RCC 7860 (cell line): Measurements from ENCODE around the gene FBXO41.

Experiments
- DNase-seq: peaks from one replicate; pipeline ENCODE4 v3.0.0-alpha.2; 2015; ENCODE audit warnings: low spot score
- FAIRE-seq: peaks from 2 replicates; lab custom pipeline; 2012; peaks lifted over from hg19 to GRCh38; lab: Jason Lieb, UNC

FBXO41 gene

GRCh38 chr2:73217826-73218225 is 66.5 kb downstream of the FBXO41 start:
- DNase-seq, result no peak

GRCh38 chr2:73217160-73217559 is 67.1 kb downstream of the FBXO41 start:
- DNase-seq (no peak), FAIRE-seq (no peak)

More at GRCh38 chr2:73217826-73218225, 66.5 kb downstream of the FBXO41 start:
- no peak for FAIRE-seq

- FAIRE-seq, result no peak
- DNase-seq, result no peak
Measured at GRCh38 chr2:73215254-73215653, 69.0 kb downstream of the FBXO41 start.

- peak; percentile 65 for DNase-seq
- FAIRE-seq, result no peak
Measured at GRCh38 chr2:73214120-73215035, 69.9 kb downstream of the FBXO41 start, which contains the start of gene SMYD5. SMYD5 (plus strand) TSS chr2:73214245; CDS start chr2:73214267, 22 bp downstream.

GRCh38 chr2:73212448-73213176 is 71.7 kb downstream of the FBXO41 start:
- FAIRE-seq (no peak), DNase-seq (peak; percentile 49)

GRCh38 chr2:73212098-73212447 is 72.2 kb downstream of the FBXO41 start:
- no peak for DNase-seq
- FAIRE-seq, result no peak

GRCh38 chr2:73210696-73211095 is 73.6 kb downstream of the FBXO41 start:
- DNase-seq (no peak), FAIRE-seq (no peak)

GRCh38 chr2:73210019-73210418 is 74.3 kb downstream of the FBXO41 start:
- no peak for FAIRE-seq

GRCh38 chr2:73208258-73208657 is 76.0 kb downstream of the FBXO41 start:
- no peak for DNase-seq
- no peak for FAIRE-seq

More at GRCh38 chr2:73210019-73210418, 74.3 kb downstream of the FBXO41 start:
- no peak for DNase-seq

GRCh38 chr2:73205611-73206010 is 78.7 kb downstream of the FBXO41 start:
- DNase-seq, result no peak
- FAIRE-seq, result no peak
